ENCODE results near the gene SRD5A3. TPM values are rescaled to one million over a fixed set of nuclear protein-coding genes. Genes with fewer than 3 reads are reported as not detected.

SRD5A3 gene
- total and polyA plus RNA-seq, 10 of the 15 experiments (the other 5 are each of a cell fraction or from before 2014, with no cell fraction given), result 1.6 to 20.4 (median 6.1) TPM

- no peak overlapping the region for H2AFZ ChIP-seq (ENCODE audit: control insufficient read depth, low read depth, low read length)
- no peak for DNase-seq (ENCODE audit: low read depth, low spot score)
- RAD21 ChIA-PET (ENCODE audit: unreplicated experiment), result no interaction called here
- no TSS peak for BruUV-seq (replicated peaks)
- no peak overlapping the region for H3K4me3 ChIP-seq
- intact Hi-C loops (cut with micrococcal nuclease; ENCODE audit: unreplicated experiment) (no loop called here), in situ Hi-C loops (cut with MboI) (no loop called here)
- FAIRE-seq, result no peak
- no peaks in the 10 kb centered on the region for H3K79me2 ChIP-seq (ENCODE audit: control insufficient read depth, insufficient read depth, low read length)
- peaks cover 0 to 1% of the 10 kb centered on the region in 2 experiments; a peak in 1 of 4 replicates for H3K27me3 ChIP-seq (replicated peaks in 1 of 2; ENCODE audit: control insufficient read depth in 2 of 2, insufficient read depth in 2 of 2, low read length in 1 of 2)
- TF ChIP-seq IKZF1 (conservative IDR thresholded peaks at IDR 0.05) (no peak), PBX3 (IDR thresholded peaks at IDR 0.05; ENCODE audit: insufficient replicate concordance, low read depth, low read length) (no peak), HCFC1 (IDR thresholded peaks at IDR 0.05; ENCODE audit: low read length) (no peak), SIN3A (IDR thresholded peaks at IDR 0.05; ENCODE audit: low read depth, low read length) (no peak), POLR2A (IDR thresholded peaks at IDR 0.05; ENCODE audit: low read depth, low read length) (no peak), USF1 (IDR thresholded peaks at IDR 0.05; ENCODE audit: borderline replicate concordance, extremely low read length, insufficient read depth, low read depth, low read length) (no peak), HSF1 (IDR thresholded peaks at IDR 0.05; ENCODE audit: low read depth, low read length) (no peak), TCF12 (IDR thresholded peaks at IDR 0.05; ENCODE audit: low read depth, low read length) (no peak), NR2F1 (conservative IDR thresholded peaks at IDR 0.05) (no peak), SPI1 (IDR thresholded peaks at IDR 0.05; ENCODE audit: borderline replicate concordance, insufficient read depth, low read depth, low read length) (no peak), PAX5 (IDR thresholded peaks at IDR 0.05; ENCODE audit: borderline replicate concordance, low read depth, low read length) (no peak), ATF7 (IDR thresholded peaks at IDR 0.05; ENCODE audit: low read depth) (no peak), SMAD1 (IDR thresholded peaks at IDR 0.05; ENCODE audit: low read depth, partially characterized antibody) (no peak), SMAD5 (IDR thresholded peaks at IDR 0.05; ENCODE audit: low read depth) (no peak), BCL3 (IDR thresholded peaks at IDR 0.05; ENCODE audit: borderline replicate concordance, insufficient read depth, low read depth, low read length, poor library complexity, severe bottlenecking) (no peak), JUND (IDR thresholded peaks at IDR 0.05; ENCODE audit: low read depth, low read length) (no peak)
- H3K4me1 ChIP-seq (ENCODE audit: control insufficient read depth, insufficient read depth, low read length), result no peaks in the 10 kb centered on the region
- H3K9me3 ChIP-seq (replicated peaks; ENCODE audit: control insufficient read depth, insufficient read depth, low read length), result no peaks in the 10 kb centered on the region
- CTCF ChIA-PET, result interaction anchor here (0.5 to 1.2 kb wide), 5 partner anchors 11 to 168 kb away, joined by 3 to 8 read pairs (median 4); partner anchors contain the start of gene SRD5A3
- no peak overlapping the region for H3K9ac ChIP-seq (ENCODE audit: control insufficient read depth, insufficient read depth, low read length)
- H4K20me1 ChIP-seq (ENCODE audit: control insufficient read depth, insufficient read depth), result no peaks in the 10 kb centered on the region
- H3K4me2 ChIP-seq (ENCODE audit: control insufficient read depth, insufficient read depth), result no peak overlapping the region
- no peaks in the 10 kb centered on the region for H3K36me3 ChIP-seq (ENCODE audit: control insufficient read depth in 2 of 2, insufficient read depth in 2 of 2, low read length in 1 of 2)
- POLR2A ChIA-PET, result no interaction called here
- ATAC-seq, result no peak
- no peak overlapping the region for H3K27ac ChIP-seq (ENCODE audit: control insufficient read depth, insufficient read depth)
- SMC1A ChIA-PET (ENCODE audit: uncharacterized antibody, unreplicated experiment), result no interaction called here
- 17% methylated on average over 4 of the region's 4 CpGs for WGBS (ENCODE audit: insufficient coverage, insufficient replicate concordance, low lambda C conversion rate, missing lambda C conversion rate)
Measured at GRCh38 chr4:55330241-55330640, 15.8 kb upstream of the SRD5A3 start.

Data from GM12878 (cell line).